Measurements from ENCODE around the gene LRRK2.

DNA sequence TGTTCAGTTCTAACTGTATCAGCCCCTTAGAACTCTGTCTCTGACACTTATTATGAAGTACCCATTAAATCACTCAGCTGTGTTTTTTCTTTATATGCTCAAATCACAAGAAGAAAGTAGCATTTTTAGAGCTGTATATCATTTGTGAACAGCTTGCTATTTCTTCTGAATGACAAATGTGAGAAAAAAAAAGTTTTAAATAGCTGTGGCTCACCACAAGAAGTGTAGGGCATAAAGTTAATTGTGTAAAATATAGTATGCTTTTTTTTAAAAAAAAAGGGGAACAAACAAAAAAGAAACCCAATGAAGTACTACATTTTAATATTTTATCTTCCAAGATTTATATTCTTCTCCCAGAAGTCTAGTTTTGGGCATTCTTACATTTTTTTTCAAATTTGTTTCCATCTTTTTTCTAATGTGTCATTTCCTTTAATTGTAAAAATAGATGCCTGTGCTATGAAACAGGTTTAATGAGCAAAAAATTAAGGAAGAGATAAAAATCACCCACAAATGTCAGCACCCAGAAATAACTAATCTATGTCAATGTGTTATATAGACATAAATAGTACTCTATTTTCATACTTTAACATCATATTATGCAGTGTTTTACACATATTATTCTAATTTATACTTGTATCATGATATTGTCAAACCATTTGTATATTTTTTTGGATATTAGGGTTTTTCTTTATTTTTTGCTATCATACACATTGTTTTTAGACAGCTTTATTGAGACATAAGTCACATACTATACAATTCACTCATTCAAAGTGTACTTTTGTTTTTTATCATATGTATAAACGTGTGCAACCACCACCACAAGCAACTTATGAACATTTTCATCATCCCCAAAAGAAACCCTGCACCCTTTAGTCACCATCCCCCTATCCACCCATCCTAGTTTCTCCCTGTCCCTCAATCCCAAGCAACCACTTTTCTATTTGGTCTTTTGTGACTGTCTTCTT is 22.4 kb upstream of the LRRK2 start:
- no peak for TF ChIP-seq TAF1 (IDR thresholded peaks at IDR 0.05; ENCODE audit: borderline replicate concordance, insufficient read depth, low read length)
- TF ChIP-seq POLR2AphosphoS5 (IDR thresholded peaks at IDR 0.05; ENCODE audit: low read depth, low read length) = no peak
- TF ChIP-seq, protein P1, sequence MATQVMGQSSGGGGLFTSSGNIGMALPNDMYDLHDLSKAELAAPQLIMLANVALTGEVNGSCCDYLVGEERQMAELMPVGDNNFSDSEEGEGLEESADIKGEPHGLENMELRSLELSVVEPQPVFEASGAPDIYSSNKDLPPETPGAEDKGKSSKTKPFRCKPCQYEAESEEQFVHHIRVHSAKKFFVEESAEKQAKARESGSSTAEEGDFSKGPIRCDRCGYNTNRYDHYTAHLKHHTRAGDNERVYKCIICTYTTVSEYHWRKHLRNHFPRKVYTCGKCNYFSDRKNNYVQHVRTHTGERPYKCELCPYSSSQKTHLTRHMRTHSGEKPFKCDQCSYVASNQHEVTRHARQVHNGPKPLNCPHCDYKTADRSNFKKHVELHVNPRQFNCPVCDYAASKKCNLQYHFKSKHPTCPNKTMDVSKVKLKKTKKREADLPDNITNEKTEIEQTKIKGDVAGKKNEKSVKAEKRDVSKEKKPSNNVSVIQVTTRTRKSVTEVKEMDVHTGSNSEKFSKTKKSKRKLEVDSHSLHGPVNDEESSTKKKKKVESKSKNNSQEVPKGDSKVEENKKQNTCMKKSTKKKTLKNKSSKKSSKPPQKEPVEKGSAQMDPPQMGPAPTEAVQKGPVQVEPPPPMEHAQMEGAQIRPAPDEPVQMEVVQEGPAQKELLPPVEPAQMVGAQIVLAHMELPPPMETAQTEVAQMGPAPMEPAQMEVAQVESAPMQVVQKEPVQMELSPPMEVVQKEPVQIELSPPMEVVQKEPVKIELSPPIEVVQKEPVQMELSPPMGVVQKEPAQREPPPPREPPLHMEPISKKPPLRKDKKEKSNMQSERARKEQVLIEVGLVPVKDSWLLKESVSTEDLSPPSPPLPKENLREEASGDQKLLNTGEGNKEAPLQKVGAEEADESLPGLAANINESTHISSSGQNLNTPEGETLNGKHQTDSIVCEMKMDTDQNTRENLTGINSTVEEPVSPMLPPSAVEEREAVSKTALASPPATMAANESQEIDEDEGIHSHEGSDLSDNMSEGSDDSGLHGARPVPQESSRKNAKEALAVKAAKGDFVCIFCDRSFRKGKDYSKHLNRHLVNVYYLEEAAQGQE (IDR thresholded peaks at IDR 0.05; ENCODE audit: insufficient read depth in 1 of 2, low read depth in 2 of 2, low read length in 2 of 2) = no peak
